Kidney (tissue), 14 donors: Measurements from ENCODE around the gene MYBPH. TPM values are rescaled to one million over a fixed set of nuclear protein-coding genes. Genes with fewer than 3 reads are reported as not detected.

Experiments
- DNase-seq, 5 donors: peaks; one replicate each; pipeline ENCODE4 v3.0.0-alpha.2; 2013 to 2020
- FAIRE-seq: peaks from 2 replicates; lab custom pipeline; 2012; peaks lifted over from hg19 to GRCh38; lab: Jason Lieb, UNC
- H3K27ac ChIP-seq, 2 donors: one replicate each; pipeline ENCODE4 v1.7.0; 2013; ENCODE audit warnings: low read depth in 2 of 2, low read length in 2 of 2, inconsistent platforms in 1 of 2
- H3K27me3 ChIP-seq: one replicate; pipeline ENCODE4 v1.7.1; 2013; ENCODE audit warnings: low read length, inconsistent platforms; ENCODE audit not compliant: control insufficient read depth, insufficient read depth
- H3K36me3 ChIP-seq, 3 donors: one replicate each; pipeline versions ENCODE4 v1.7.0 to v1.7.1; 2013; ENCODE audit warnings: low read length in 3 of 3, control low read depth in 1 of 3, inconsistent platforms in 1 of 3; ENCODE audit not compliant: insufficient read depth in 3 of 3, control insufficient read depth in 2 of 3
- H3K4me1 ChIP-seq, 3 donors: one replicate each; pipeline versions ENCODE4 v1.7.0 to v1.7.1; 2013; ENCODE audit warnings: low read length in 3 of 3, inconsistent platforms in 1 of 3, low read depth in 1 of 3; ENCODE audit not compliant: control insufficient read depth in 2 of 3, insufficient read depth in 2 of 3
- H3K4me3 ChIP-seq, 3 donors: one replicate each; pipeline versions ENCODE4 v1.7.0 to v1.8.1; 2013; ENCODE audit warnings: low read length in 3 of 3, control low read depth in 1 of 3, inconsistent platforms in 1 of 3
- H3K9ac ChIP-seq, 3 donors: one replicate each; pipeline versions ENCODE4 v1.7.0 to v1.7.1; 2013; ENCODE audit warnings: low read length in 3 of 3, control low read depth in 1 of 3, inconsistent platforms in 1 of 3
- H3K9me3 ChIP-seq, 3 donors: one replicate each; pipeline versions ENCODE4 v1.7.0 to v1.7.1; 2013; ENCODE audit warnings: low read length in 3 of 3, control low read depth in 1 of 3, inconsistent platforms in 1 of 3; ENCODE audit not compliant: control insufficient read depth in 2 of 3, insufficient read depth in 1 of 3
- CTCF ChIP-seq: IDR thresholded peaks from 3 replicates; pipeline ENCODE4 v1.5.1; 2012; ENCODE audit warnings: mild to moderate bottlenecking, moderate library complexity, borderline replicate concordance; ENCODE audit not compliant: insufficient read depth; ENCODE audit errors: extremely low read depth
- intact Hi-C: fragments of 100-400 bp; cut with DNase I; formaldehyde crosslinking; loops from one replicate; pipeline ENCODE4 v1.11.1; 2022
- polyA plus RNA-seq: library from polyadenylated mRNA; stranded (reverse); fragments of 350-450 nt; fragmentation: Illumina TruSeq; extraction: RNeasy Lipid Tissue Mini Kit (QIAGEN cat#74804); gene quantifications from one replicate; pipeline ENCODE4 v1.2.3, GENCODE V29; 2014; ENCODE audit warnings: low read depth, low replicate concordance; ENCODE audit not compliant: insufficient read depth
- total RNA-seq: library from RNA; stranded (reverse); fragmentation: NEBNext Ultra II Directional; extraction: Animal tissue kit (Norgen Biotek cat#: 25700); gene quantifications from one replicate; pipeline ENCODE4 v1.2.1, GENCODE V29; 2021
- donor health status: control.
- donor health status: control.
- donor health status: control.
- donor health status: control.
- donor health status: control.
- donor health status: DM: yes; HTN: yes; CAD: no.
- donor health status: Normal renal cell carcinoma (clear cell type).

The MYBPH gene
- total and polyA plus RNA-seq, 2 donors from 2014 or later = 2.3 TPM; not detected in 1

- H3K27me3 ChIP-seq = no peaks in the 10 kb centered on the region
- H3K4me1 ChIP-seq = peaks cover 2 to 11% (median 4%) of the 10 kb centered on the region in 3 donors
- no peak overlapping the region for H3K4me3 ChIP-seq
- no peaks in the 10 kb centered on the region for H3K36me3 ChIP-seq
- DNase-seq = no peak
- intact Hi-C loops = no loop called here
- H3K9me3 ChIP-seq = no peaks in the 10 kb centered on the region
- H3K27ac ChIP-seq = no peak overlapping the region
- FAIRE-seq = no peak
- no peak for TF ChIP-seq CTCF
- H3K9ac ChIP-seq = no peak overlapping the region
Observed at GRCh38 chr1:203178821-203179666, 3.4 kb upstream of the MYBPH start.

- FAIRE-seq (no peak), DNase-seq (no peak)
- Histone ChIP-seq H3K27me3 (no peaks in the 10 kb centered on the region), H3K27ac (no peak overlapping the region), H3K4me3 (no peak overlapping the region), H3K9me3 (no peaks in the 10 kb centered on the region), H3K9ac (no peak overlapping the region), H3K4me1 (peaks cover 2 to 11% (median 4%) of the 10 kb centered on the region in 3 donors), H3K36me3 (no peaks in the 10 kb centered on the region)
- no peak for TF ChIP-seq CTCF
- intact Hi-C loops = no loop called here
Observed at GRCh38 chr1:203178083-203178482, 2.5 kb upstream of the MYBPH start.

- FAIRE-seq (no peak), DNase-seq (no peak)
- no peak for TF ChIP-seq CTCF
- H3K27me3 ChIP-seq = no peaks in the 10 kb centered on the region
- no peaks in the 10 kb centered on the region for H3K9me3 ChIP-seq
- no peak overlapping the region for H3K27ac ChIP-seq
- intact Hi-C loops = no loop called here
- H3K9ac ChIP-seq = no peak overlapping the region
- H3K4me3 ChIP-seq = no peak overlapping the region
- H3K4me1 ChIP-seq = peaks cover 2 to 12% (median 4%) of the 10 kb centered on the region in 3 donors
- H3K36me3 ChIP-seq = no peaks in the 10 kb centered on the region
Observed at GRCh38 chr1:203177470-203178039, 1.9 kb upstream of the MYBPH start.
